Suprapubic skin (tissue), 4 donors: ENCODE results near the gene SPRR5. TPM values are rescaled to one million over a fixed set of nuclear protein-coding genes. Genes with fewer than 3 reads are reported as not detected.

Experiments used
- DNase-seq, 2 donors: peaks; one replicate each; pipeline ENCODE4 v3.0.0-alpha.2; 2019; ENCODE audit warnings: low spot score in 2 of 2
- H3K27ac ChIP-seq: fragments of 200-600 bp; sonication (generic); one replicate; pipeline ENCODE4 v1.5.1; 2019
- H3K27me3 ChIP-seq: fragments of 200-600 bp; sonication (generic); one replicate; pipeline ENCODE4 v1.5.1; 2019
- H3K36me3 ChIP-seq: fragments of 200-600 bp; sonication (generic); one replicate; pipeline ENCODE4 v1.5.1; 2019
- H3K4me1 ChIP-seq: fragments of 200-600 bp; sonication (generic); one replicate; pipeline ENCODE4 v1.5.1; 2019
- H3K4me3 ChIP-seq: fragments of 200-600 bp; sonication (generic); one replicate; pipeline ENCODE4 v1.5.1; 2019; ENCODE audit warnings: mild to moderate bottlenecking
- H3K9me3 ChIP-seq: fragments of 200-600 bp; sonication (generic); one replicate; pipeline ENCODE4 v1.5.1; 2019
- EP300 ChIP-seq: sonication (generic); formaldehyde crosslinking; IDR thresholded peaks from one replicate; pipeline ENCODE4 v1.6.1; 2017; ENCODE audit warnings: antibody characterized with exemption
- POLR2A ChIP-seq, 2 donors: fragments of 450-650 bp; IDR thresholded peaks; one replicate each; pipeline ENCODE4 v1.6.1; 2017; ENCODE audit warnings: antibody characterized with exemption in 2 of 2, mild to moderate bottlenecking in 2 of 2, moderate library complexity in 2 of 2
- POLR2AphosphoS5 ChIP-seq, 3 donors: sonication (generic); formaldehyde crosslinking; IDR thresholded peaks; one replicate each; pipeline ENCODE4 v1.6.1; 2017; ENCODE audit warnings: antibody characterized with exemption in 3 of 3
- WGBS: methylation state at CpG from one replicate; pipeline ENCODE4 v1.1.5; 2018; 5-methylcytosine and 5-hydroxymethylcytosine counted together
- total RNA-seq, 4 donors: library from RNA; depleted of rRNA; stranded (reverse); fragments of >200 nt; gene quantifications; one replicate each; pipeline ENCODE4 v1.1.0, GENCODE V29; 2016
- TF ChIP-seq, protein P1 (sequence below), 2 donors: fragments of 200-600 bp in 1 of 2; fragments of 450-650 bp in 1 of 2; sonication (generic) in 1 of 2; IDR thresholded peaks; one replicate each; pipeline ENCODE4 v1.5.1; 2016 to 2019; ENCODE audit warnings: antibody characterized with exemption in 2 of 2, mild to moderate bottlenecking in 1 of 2, moderate library complexity in 1 of 2

Gene SPRR5
- total RNA-seq, 4 donors from 2014 or later: 10.7 to 42.8 (median 18.2) TPM

DNA sequence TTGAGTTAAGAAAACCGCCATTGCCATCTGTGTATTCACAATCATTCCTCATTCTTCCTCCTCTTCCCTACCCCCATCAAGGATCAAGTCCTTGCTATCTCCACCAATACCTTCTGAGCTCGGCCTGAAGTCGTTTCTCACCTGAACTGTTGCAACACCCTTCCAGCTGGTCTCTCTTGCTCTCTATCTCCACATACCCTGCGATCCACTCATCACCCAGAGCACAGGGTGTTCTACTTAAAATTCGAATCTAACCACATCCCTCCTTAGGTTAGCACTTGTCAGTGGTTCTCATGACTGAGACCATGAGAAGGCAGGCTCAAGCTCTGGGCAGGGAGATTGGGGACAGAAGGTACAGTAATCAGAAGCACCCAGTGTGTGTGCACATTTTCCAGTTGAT lies 34.1 kb upstream of the SPRR5 start:
- 61% methylated on average over 5 of the region's 5 CpGs for WGBS
- TF ChIP-seq POLR2A (IDR thresholded peaks at IDR 0.05): no peak
- no peak for TF ChIP-seq EP300
- TF ChIP-seq POLR2AphosphoS5 (IDR thresholded peaks at IDR 0.05): no peak
- TF ChIP-seq, protein P1, sequence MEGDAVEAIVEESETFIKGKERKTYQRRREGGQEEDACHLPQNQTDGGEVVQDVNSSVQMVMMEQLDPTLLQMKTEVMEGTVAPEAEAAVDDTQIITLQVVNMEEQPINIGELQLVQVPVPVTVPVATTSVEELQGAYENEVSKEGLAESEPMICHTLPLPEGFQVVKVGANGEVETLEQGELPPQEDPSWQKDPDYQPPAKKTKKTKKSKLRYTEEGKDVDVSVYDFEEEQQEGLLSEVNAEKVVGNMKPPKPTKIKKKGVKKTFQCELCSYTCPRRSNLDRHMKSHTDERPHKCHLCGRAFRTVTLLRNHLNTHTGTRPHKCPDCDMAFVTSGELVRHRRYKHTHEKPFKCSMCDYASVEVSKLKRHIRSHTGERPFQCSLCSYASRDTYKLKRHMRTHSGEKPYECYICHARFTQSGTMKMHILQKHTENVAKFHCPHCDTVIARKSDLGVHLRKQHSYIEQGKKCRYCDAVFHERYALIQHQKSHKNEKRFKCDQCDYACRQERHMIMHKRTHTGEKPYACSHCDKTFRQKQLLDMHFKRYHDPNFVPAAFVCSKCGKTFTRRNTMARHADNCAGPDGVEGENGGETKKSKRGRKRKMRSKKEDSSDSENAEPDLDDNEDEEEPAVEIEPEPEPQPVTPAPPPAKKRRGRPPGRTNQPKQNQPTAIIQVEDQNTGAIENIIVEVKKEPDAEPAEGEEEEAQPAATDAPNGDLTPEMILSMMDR (IDR thresholded peaks at IDR 0.05): no peak

DNA sequence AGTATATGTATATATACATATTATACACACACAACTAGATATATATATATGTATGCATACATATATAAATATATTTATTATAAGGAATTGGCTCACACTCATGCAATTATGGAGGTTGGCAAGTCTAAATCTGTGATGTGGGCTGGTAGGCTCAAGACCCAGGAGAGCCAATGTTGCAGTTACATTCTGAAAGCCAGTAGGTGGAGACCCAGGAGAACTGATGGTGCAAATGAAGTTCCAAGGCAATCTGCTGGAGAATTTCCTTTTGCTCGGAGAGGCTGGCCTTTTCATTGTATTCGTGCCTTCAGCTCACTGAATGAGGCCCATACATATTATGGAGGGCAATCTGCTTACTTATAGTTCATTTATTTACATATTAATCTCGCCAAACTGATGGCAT lies 29.2 kb upstream of the SPRR5 start:
- no peak for DNase-seq
- no peaks in the 10 kb centered on the region for H3K27me3 ChIP-seq
- 25% methylated on average over 3 of the region's 3 CpGs for WGBS
- no peak overlapping the region for H3K27ac ChIP-seq
- no peaks in the 10 kb centered on the region for H3K9me3 ChIP-seq
- no peaks in the 10 kb centered on the region for H3K4me1 ChIP-seq
- TF ChIP-seq POLR2AphosphoS5 (IDR thresholded peaks at IDR 0.05) (no peak), POLR2A (IDR thresholded peaks at IDR 0.05) (no peak), EP300 (no peak)
- TF ChIP-seq, protein P1 (IDR thresholded peaks at IDR 0.05): no peak
- no peak overlapping the region for H3K4me3 ChIP-seq
- H3K36me3 ChIP-seq: no peaks in the 10 kb centered on the region

More for the DNA sequence above, 34.1 kb upstream of the SPRR5 start:
- Histone ChIP-seq H3K27me3 (peaks cover 7% of the 10 kb centered on the region), H3K36me3 (no peaks in the 10 kb centered on the region), H3K27ac (no peak overlapping the region), H3K4me1 (no peaks in the 10 kb centered on the region), H3K9me3 (no peaks in the 10 kb centered on the region), H3K4me3 (no peak overlapping the region)
- no peak for DNase-seq

DNA sequence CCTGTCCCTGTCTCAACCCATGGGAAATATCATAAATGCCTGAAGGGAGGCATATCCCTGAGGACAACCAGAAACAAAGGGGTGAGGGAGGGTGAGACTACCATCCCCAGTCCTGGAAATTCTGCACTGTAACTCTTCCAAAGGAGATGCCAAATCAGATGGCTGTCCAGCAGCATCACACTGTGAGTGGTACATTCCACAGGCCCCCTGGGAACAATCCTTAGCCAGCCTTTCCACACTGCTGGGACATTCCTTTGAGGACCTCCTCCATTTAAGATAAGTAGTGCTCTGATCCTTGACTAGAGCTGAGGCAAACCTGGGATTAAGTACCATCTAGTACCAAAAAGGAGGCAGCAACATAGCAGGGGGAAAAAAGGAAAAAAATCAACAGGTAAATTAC lies 27.9 kb upstream of the SPRR5 start:
- no peak overlapping the region for H3K27ac ChIP-seq
- DNase-seq: no peak
- no peak overlapping the region for H3K4me3 ChIP-seq
- H3K4me1 ChIP-seq: no peaks in the 10 kb centered on the region
- H3K9me3 ChIP-seq: no peaks in the 10 kb centered on the region
- TF ChIP-seq POLR2AphosphoS5 (IDR thresholded peaks at IDR 0.05) (no peak), POLR2A (IDR thresholded peaks at IDR 0.05) (no peak), EP300 (no peak)
- TF ChIP-seq, protein P1 (IDR thresholded peaks at IDR 0.05): no peak
- no peaks in the 10 kb centered on the region for H3K36me3 ChIP-seq
- H3K27me3 ChIP-seq: no peaks in the 10 kb centered on the region

DNA sequence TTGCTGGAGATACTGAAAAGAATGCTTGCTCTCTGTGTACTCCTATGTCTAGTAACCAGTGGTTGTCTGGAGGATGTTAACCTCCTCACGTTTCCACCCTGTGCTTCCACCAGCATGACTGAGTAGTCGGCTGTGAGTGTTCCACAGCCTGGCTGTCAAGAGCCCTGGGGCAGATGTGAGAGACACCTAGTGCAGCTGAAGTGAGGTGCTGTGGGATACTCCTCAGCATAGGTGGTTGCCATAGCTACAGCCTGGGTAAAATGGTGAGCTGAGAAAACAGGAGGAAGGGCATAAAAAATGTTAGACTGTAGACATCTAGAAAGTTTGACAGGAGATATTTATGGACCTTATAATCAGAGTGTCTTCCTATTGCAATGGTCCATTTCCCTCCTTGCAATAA lies 22.8 kb upstream of the SPRR5 start:
- Histone ChIP-seq H3K36me3 (no peaks in the 10 kb centered on the region), H3K27me3 (no peaks in the 10 kb centered on the region), H3K4me3 (no peak overlapping the region), H3K9me3 (no peaks in the 10 kb centered on the region), H3K4me1 (no peaks in the 10 kb centered on the region), H3K27ac (no peak overlapping the region)
- no peak for DNase-seq
- TF ChIP-seq POLR2AphosphoS5 (IDR thresholded peaks at IDR 0.05) (no peak), EP300 (no peak), POLR2A (IDR thresholded peaks at IDR 0.05) (no peak)
- TF ChIP-seq, protein P1 (IDR thresholded peaks at IDR 0.05): no peak
- 29% methylated on average over 2 of the region's 2 CpGs for WGBS

DNA sequence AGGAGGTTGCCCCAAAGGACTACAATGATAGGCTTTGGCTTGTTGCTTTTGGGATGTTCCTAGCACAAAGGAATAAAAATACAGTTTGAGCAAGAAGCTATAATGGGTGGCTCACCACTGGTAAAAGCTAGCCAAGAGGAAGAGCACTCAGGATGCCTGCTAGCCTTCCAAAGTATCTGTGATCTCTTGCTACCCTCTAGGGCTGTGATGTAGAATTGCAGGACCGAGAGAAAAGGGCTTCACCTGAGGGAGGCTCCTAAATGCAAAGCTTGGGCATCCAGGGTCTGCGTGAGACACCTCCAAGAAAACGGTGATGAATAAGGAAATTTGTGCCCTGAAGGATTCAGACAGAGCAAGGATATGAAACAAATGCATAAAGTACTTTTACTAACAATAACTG lies 20.9 kb upstream of the SPRR5 start:
- 56% methylated on average over 3 of the region's 3 CpGs for WGBS
- Histone ChIP-seq H3K36me3 (no peaks in the 10 kb centered on the region), H3K9me3 (no peaks in the 10 kb centered on the region), H3K27me3 (no peaks in the 10 kb centered on the region), H3K4me1 (no peaks in the 10 kb centered on the region), H3K4me3 (no peak overlapping the region), H3K27ac (no peak overlapping the region)
- TF ChIP-seq, protein P1 (IDR thresholded peaks at IDR 0.05): peak in 1 of 2 donors; percentile 38
- no peak for TF ChIP-seq POLR2A (IDR thresholded peaks at IDR 0.05)
- no peak for DNase-seq
